Stimulated activated CD8-positive, alpha-beta memory T cell treated with anti-CD3 and anti-CD28 coated beads, Interleukin-2, amount 100 ng/mL, for 1 hour (primary cell): ENCODE results near the gene FMNL1.

Source experiments
- DNase-seq, 2 donors: peaks; one replicate each; pipeline ENCODE4 v3.0.0-alpha.2; 2020; ENCODE audit warnings: low read depth in 2 of 2

Gene FMNL1

DNA sequence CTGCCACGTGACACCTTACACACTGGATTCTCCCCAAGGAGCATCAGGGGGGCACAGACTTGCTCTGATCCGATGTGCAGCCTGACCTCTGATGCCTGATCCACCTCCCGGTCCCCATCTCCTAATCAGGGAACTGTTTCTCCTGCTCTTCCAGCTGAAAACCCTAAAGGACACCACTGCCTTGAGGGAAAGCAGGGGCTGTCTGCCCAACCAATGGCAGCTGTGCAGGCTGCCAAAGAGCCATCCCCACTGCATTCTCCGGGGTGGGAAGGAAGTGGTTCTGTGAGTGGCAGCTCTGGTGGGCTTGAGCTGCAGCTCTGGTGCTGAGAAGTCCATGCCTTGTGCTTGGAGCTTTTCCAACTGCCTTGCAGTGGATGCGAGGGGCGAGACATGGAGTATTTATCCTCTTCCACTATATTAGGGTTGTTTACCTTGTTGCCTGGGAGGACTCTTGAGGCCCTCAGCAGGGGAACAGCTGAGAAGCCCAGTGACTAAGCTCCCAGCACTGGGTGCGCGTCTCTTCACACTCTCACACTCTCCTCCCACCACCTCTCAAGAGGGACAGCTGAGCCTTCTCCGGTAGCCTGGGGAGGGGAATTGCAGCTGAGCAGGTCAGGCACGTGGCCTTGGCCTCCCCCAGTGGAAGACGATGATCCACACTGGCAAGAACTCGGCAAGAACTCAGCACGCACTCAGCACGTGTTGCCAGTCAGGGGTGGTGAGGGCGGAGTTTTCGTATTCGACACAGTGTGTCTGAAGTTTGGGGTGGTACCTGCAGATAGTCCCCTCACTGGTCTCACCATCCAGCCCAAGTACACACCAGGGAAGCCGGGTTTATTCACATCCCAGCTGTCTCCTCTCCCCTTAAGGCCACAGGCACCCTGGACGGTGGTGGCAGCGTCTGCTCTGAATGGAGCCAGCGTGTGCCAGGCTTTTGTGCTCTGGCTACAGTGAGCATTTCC lies 61.3 kb downstream of the FMNL1 start:
- DNase-seq = no peak

- no peak for DNase-seq
Observed at GRCh38 chr17:45283711-45284110, 62.0 kb downstream of the FMNL1 start.

- peak in 1 of 2 donors; percentile 17 for DNase-seq
Observed at GRCh38 chr17:45284176-45285140, 62.8 kb downstream of the FMNL1 start.

GRCh38 chr17:45286286-45286685 lies 64.6 kb downstream of the FMNL1 start:
- no peak for DNase-seq

- DNase-seq = no peak
Observed at GRCh38 chr17:45287526-45288500, 66.1 kb downstream of the FMNL1 start.

GRCh38 chr17:45288825-45289224 lies 67.1 kb downstream of the FMNL1 start:
- no peak for DNase-seq

GRCh38 chr17:45289301-45290268 lies 67.9 kb downstream of the FMNL1 start:
- no peak for DNase-seq

DNA sequence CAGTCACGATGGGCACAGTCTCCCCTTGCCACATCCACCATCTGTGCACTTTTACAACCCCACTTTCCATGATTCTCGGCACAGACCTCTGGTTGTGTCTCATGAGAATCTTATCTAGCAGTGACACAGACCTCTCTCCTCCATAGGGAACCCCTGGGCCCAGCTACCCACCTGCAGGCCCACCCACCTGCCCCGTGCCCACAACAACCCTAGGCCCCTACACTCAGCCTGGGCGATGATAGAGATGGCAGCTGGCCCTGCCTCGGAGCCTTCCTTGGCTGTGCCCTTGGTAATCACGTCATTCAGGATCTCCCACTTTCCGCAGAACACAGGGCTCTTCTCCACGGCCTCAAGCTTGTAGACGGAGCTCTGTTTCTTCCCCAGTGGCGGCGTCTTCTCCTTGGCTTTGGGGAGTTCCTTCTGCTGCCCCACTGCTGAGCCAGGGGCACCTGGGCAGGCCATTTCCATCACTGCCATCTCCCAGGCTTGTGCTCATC lies 68.6 kb downstream of the FMNL1 start:
- no peak for DNase-seq

GRCh38 chr17:45291171-45291805 lies 69.6 kb downstream of the FMNL1 start:
- no peak for DNase-seq

- DNase-seq = no peak
Observed at GRCh38 chr17:45292696-45293412, 71.2 kb downstream of the FMNL1 start.

DNA sequence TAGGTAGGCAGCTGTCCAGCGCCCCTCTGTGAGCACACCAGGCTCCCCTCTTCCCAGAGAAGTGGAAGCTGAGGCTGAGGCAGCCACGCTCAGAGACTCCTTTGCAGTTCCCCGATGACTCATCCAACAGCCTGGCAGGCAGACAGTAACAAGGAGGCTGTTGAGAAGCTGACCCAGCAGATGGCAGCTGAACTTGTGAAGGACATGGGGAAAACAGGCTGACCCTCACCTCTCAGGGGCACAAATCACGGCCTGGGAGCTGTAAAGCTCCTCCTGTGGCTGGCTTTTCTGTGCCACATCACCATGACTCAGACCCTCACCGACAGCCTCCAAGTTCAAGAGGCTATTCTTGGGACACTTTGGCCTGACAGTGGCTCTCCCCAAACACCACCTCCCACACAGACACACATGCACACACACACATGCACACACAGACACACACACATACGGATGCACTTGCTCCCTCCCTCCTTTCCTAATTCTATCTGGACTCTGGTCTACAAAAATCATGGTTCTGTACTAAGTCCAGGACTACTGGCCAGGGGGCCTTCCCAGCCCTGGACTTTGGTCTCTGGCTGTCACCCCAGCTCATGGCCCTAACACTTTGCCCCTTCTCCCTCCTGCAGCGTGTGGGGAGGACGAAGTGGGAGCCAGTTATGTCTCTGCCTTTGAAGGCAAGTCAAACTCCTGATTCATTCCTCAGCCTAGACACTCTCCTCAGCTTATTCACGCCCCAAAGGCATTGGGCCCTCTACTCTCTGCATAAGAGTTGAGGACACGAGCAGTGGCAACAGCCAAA lies 71.9 kb downstream of the FMNL1 start:
- no peak for DNase-seq

DNA sequence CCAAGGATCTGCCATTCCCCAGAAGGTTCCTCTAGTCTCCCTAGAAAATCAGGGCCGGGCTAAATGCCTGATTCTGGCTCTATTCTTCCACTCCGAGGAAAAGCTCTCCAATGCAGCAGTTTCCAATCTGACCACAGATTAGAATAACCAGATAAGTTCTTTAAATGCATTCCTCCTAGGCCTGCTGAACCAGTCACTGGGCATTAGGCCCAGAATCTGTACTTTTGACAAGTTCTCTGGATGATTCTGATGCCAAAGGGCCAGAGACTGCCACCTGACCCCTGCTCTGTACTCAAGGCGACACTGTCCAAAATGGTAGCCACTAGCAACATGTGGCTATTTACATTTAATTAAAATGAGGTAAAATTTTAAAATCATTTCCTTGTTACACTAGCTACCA lies 72.8 kb downstream of the FMNL1 start:
- DNase-seq = no peak

DNA sequence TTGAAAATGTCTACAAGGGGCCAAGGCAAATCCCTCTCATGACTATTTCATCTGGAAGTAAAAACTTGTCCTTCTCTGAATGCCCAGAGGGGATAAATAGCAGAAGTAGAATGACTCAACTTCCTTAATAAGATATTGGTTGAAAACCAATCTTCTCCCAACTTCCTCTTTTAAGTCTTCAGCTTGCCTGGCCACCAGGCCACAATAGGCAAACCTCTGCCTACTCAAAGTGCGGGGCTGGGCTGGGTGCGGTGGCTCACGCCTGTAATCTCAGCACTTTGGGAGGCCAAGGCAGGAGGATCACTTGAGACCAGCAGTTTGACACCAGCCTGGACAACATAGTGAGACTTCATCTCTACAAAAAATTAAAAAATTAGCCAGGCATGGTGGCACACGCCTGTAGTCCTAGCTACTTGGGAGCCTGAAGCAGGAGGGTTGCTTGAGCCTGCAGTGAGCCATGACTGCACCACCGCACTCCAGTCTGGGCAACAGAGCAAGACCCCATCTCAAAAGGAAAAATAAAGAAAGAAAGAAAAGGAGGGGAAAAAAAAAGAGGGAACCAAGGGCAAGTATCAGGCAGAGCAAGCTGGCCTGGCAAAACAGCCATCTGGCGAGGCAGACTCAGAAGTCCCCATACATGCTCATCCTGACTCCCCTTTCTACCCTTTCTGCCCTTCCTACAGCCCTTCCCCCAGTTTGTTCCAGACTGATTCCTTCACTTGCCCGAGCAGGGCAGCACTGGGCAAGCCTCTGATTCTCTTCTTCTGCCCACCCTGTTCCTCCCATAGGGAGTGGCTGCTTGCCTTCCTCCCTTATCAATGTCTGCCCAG lies 74.5 kb downstream of the FMNL1 start:
- DNase-seq = no peak

- no peak for DNase-seq
Observed at GRCh38 chr17:45296833-45297124, 75.1 kb downstream of the FMNL1 start.
